Stimulated activated memory B cell treated with anti-CD40 and anti-IgM and Interleukin-4, amounts not matched to agents 10 μg/mL and 1 μg/mL and 100 μg/mL, for 72 hours (primary cell): ENCODE results near the gene ZNF628.

Source experiments
- ATAC-seq: fragments of 150-1000 bp; cut with Tn5 transposase; 2 replicates; pipeline ENCODE4 v1.10.0; 2021
- H3K27ac Mint-ChIP-seq: one replicate; pipeline ENCODE4 v1.8.0; 2022; ENCODE audit warnings: mild to moderate bottlenecking, mixed read lengths
- H3K27me3 Mint-ChIP-seq: one replicate; pipeline ENCODE4 v1.8.0; 2022; ENCODE audit warnings: mixed read lengths
- H3K36me3 Mint-ChIP-seq: one replicate; pipeline ENCODE4 v1.8.0; 2022; ENCODE audit warnings: mixed read lengths
- H3K4me1 Mint-ChIP-seq: one replicate; pipeline ENCODE4 v1.8.0; 2022; ENCODE audit warnings: mixed read lengths
- H3K4me3 Mint-ChIP-seq: one replicate; pipeline ENCODE4 v1.8.0; 2022; ENCODE audit warnings: mild to moderate bottlenecking, moderate library complexity, mixed read lengths
- H3K9me3 Mint-ChIP-seq: one replicate; pipeline ENCODE4 v1.8.0; 2022; ENCODE audit warnings: mixed read lengths

The ZNF628 gene

DNA sequence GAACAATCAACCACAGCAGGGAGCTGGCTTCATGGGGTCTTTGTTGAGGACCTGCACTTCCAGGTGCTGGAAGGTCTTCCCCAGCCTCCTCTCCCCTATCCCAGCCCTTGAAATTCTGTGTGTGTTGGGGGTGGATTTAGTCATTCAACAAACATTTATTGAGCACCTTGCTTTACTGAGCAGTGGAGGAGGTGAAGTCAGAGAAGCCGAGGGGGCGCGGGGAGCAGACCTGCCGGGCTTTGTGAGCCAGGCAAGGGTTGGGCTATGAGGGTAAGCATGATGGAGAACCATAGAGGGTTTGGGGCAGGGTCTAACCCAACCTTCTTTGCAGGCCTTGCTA, 8.4 kb upstream of the ZNF628 start:
- ATAC-seq, result no peak
- Mint-ChIP-seq H3K36me3 (no peaks in the 10 kb centered on the region), H3K4me1 (peaks cover 6% of the 10 kb centered on the region), H3K27me3 (no peaks in the 10 kb centered on the region), H3K4me3 (no peak overlapping the region), H3K27ac (no peak overlapping the region), H3K9me3 (no peaks in the 10 kb centered on the region)

DNA sequence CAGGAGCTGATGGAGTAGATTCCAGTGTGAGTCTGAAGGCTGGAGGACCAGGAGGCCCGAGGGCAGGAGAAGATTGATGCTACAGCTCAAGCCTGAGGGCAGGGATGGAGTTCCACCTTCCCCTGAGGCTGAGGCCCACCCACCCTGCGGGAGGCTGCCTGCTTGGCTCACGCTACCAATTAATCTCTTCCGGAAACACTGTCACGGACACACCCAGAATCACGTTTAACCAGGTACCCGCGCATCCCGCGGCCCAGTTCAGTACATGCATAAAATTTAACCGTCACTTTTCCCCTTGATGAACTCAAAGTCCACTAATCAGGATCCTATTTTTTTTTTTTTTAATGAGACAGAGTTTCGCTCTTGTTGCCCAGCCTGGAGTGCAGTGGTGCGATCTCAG, 5.2 kb upstream of the ZNF628 start:
- no peak for ATAC-seq
- Mint-ChIP-seq H3K36me3 (no peaks in the 10 kb centered on the region), H3K27ac (no peak overlapping the region), H3K9me3 (no peaks in the 10 kb centered on the region), H3K4me1 (peaks cover 14% of the 10 kb centered on the region), H3K4me3 (no peak overlapping the region), H3K27me3 (no peaks in the 10 kb centered on the region)

DNA sequence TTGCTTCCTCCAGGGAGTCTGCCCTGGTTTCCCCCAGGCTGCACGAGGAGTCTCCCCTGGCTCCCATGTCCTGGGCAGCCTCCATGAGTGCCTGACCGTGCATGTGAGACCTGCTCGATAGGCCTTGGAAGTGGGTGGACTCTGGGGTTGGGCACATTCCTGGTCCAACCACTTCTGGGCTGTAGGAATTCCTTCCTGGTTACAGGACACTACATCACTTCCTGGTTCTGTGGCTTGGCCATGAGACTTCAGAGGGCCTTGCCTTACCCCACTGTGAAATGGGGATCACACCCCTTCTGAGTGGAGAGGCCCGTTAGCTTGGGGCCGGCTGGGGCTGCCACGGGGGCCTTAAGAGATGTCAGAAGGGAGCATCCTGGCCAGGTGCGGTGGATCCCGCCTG, 4.0 kb upstream of the ZNF628 start:
- Mint-ChIP-seq H3K27me3 (no peaks in the 10 kb centered on the region), H3K4me3 (no peak overlapping the region), H3K36me3 (no peaks in the 10 kb centered on the region), H3K27ac (no peak overlapping the region), H3K4me1 (peaks cover 20% of the 10 kb centered on the region), H3K9me3 (no peaks in the 10 kb centered on the region)
- no peak for ATAC-seq

DNA sequence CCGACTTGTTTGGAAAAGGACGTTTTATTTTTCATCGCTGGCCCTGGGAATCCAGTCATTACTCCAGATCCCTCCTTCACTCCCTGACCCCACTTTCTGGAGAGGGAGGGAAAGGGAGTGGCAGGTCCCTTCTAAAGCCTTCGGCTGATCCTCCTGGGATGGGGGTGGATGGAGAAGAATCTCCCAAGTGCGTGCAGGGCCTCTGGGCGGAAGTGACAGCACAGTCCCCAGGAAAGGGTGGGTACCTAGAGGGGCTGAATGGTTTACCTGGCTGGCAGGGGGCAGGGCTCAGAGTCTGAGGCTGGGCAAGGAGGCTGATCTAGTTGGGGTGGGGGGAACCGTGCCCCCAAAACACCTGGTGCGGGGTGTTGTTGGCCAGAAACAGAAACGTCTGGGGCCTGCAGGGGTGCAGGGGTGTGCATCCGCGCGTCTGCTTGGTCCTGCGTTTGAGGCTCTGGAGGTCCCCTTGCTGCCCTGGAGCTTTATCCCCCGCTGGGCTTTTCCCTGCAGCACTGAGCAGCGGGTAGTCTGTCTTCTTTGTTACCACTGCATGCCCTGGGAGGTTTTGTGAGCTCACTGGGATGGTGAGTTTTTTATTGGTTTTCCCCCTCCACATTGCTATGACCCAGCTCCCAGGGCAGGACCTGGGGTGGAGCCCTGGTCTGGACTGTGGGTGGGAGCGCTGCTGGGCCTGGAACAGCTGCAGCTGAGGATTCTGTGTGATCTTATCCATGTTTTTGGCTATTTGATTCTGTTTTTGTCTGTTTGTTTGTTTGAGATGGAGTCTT, 3.0 kb upstream of the ZNF628 start:
- Mint-ChIP-seq H3K27ac (no peak overlapping the region), H3K9me3 (no peaks in the 10 kb centered on the region), H3K36me3 (peaks cover 7% of the 10 kb centered on the region), H3K27me3 (no peaks in the 10 kb centered on the region), H3K4me3 (no peak overlapping the region), H3K4me1 (peaks cover 24% of the 10 kb centered on the region)
- ATAC-seq, result no peak

DNA sequence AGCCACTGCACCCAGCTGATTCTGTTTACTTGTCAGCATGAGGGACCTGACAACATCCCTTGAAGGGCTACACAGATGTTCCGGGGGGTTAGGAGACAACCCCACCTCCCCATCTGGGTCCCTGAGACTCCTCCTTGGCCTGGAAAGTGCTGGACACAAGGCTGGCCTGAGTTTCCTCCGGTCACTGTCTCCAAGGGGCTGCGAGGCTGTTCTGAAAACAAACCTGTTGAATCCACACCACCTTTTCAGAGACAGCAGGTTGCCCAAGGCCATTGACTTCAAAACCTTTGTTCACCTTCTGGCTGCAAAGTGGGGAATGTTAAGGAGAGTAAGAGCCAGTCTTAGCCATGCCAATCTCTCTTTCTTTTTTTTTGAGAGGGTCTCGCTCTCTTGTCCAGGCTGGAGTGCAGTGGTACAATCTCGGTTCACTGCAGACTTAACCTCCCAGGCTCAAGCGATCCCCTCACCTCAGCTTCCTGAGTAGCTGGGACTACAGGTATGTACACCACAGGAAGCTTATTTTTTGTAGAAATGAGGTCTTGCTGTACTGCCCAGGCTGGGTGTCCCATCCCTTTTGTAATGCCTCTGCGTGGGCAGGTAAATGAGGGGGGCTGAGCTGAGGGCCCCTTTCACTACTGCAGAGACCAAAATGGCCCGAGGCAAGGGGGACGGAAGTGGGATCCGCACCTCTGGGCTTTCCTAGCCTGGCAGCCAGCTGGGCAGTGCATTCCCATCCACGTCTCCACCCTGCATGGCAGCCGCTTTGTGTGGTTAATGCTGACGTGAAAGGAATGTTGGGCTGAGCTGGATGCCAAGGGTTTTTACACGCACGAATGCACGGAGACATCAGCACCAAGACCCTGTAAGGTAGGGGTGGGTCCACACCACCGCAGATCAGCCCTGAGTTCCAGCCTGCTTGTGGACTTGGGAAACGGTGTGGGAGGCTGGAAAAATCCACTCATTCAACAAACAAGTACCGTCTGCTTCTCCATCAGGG, 1.9 kb upstream of the ZNF628 start:
- H3K27ac Mint-ChIP-seq, result no peak overlapping the region
- peaks cover 36% of the 10 kb centered on the region for H3K4me1 Mint-ChIP-seq
- peaks cover 19% of the 10 kb centered on the region for H3K36me3 Mint-ChIP-seq
- peak overlapping the region; percentile 36 for H3K4me3 Mint-ChIP-seq
- ATAC-seq, result no peak
- no peaks in the 10 kb centered on the region for H3K9me3 Mint-ChIP-seq
- H3K27me3 Mint-ChIP-seq, result no peaks in the 10 kb centered on the region

DNA sequence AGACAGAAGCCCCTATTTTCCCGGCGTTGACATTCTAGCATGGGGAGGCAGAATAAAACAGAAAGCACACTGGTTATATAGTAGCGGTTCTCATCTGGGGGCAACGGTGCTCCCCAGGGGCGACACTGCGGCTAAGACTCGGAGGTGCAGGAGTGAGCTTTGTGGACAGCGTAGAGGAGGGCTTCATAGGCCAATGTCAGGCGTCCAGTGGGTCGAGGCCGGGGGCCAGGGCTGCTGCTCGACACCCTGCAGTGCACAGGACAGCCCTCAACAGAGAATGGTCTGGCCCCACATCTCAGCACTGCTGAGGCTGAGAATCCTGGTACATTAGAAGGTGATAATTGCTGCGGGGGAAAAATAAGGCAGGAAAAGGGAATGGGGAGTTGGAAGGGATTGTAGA, 1.5 kb downstream of the ZNF628 start:
- H3K36me3 Mint-ChIP-seq, result peaks cover 24% of the 10 kb centered on the region
- ATAC-seq, result no peak
- H3K27me3 Mint-ChIP-seq, result no peaks in the 10 kb centered on the region
- no peaks in the 10 kb centered on the region for H3K9me3 Mint-ChIP-seq
- H3K4me1 Mint-ChIP-seq, result peaks cover 41% of the 10 kb centered on the region
- H3K4me3 Mint-ChIP-seq, result peak overlapping the region; percentile 86
- peak overlapping the region; percentile 5 for H3K27ac Mint-ChIP-seq

DNA sequence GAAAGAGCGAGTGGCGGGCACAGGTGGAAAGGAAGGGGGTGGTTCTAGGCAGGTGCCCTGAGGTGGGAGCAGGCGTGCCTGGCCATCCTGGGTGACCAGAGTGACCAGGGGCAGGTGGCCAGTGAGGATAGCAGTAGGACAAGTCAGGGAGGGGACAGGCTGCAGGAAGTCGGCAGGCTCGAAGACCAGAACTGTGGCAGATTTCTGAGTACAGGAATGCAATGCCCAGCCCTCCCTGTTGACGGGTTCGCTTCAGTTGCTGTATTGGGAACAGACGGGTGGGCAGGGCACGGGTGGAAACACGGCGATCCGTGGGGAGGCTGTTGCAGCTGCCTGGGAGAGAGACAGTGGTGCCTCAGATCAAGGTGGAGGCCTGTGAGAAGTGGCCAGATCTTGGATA, 1.9 kb downstream of the ZNF628 start:
- no peaks in the 10 kb centered on the region for H3K27me3 Mint-ChIP-seq
- peaks cover 24% of the 10 kb centered on the region for H3K36me3 Mint-ChIP-seq
- ATAC-seq, result no peak
- peak overlapping the region; percentile 5 for H3K27ac Mint-ChIP-seq
- no peaks in the 10 kb centered on the region for H3K9me3 Mint-ChIP-seq
- H3K4me3 Mint-ChIP-seq, result peak overlapping the region; percentile 86
- peaks cover 41% of the 10 kb centered on the region for H3K4me1 Mint-ChIP-seq

DNA sequence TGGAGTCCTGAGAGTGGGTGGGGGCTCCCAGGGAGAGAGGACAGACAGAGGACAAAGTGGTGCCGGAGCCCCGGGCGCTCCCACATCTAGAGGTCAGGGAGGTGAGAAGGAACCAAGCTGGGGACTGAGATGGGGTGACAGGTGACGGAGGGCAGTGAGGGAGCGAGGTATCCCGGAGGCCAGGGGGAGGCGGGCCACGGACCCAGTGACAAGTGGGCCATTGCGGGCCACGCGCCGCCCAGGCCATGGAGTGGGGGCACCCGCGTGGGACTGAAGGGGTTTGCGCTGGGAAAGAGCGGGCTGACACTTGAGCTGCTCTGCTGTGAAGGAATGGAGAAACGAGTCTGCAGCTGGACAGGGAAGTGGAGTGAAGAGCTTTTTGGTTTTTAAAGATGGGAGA, 2.6 kb downstream of the ZNF628 start:
- Mint-ChIP-seq H3K4me3 (no peak overlapping the region), H3K4me1 (peaks cover 41% of the 10 kb centered on the region), H3K9me3 (no peaks in the 10 kb centered on the region), H3K36me3 (peaks cover 24% of the 10 kb centered on the region), H3K27me3 (no peaks in the 10 kb centered on the region), H3K27ac (peak overlapping the region; percentile 5)
- no peak for ATAC-seq

DNA sequence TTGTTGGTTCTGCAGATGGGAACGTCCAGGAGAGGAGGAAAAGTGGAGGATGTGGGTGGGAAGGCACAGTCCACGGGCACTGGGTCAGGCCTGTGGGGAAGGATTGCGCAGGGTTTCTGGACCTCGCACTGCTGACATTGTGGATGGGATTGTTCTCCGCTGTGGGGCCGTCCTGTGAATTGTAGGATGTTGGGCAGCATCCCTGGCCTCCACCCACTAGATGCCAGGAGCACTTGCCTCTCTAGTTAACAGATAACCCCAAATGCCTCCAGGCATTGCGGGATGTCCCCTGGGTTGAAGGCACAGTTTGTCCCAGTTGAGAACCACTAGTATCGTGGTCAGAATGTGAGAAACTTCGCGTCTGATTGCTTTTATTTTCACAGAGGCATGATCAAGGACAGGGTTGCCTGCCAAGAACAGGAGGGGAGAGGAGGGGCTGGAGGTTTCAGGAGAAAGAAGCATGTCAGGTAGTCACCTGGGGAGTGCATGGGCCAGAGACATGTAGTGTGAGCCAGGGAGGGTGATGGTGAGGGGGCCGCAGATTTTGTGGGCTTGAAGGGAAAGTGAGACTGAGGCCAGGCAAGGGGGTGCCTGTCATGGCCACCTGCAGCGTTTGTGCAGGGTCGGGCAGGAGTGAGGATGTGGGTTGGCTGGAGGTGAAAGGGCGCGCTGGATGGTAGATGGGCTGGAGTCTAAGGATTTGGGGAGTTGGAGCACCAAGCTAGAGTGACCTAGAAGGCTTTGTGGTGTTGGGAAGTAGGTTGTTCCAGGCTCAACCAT, 3.2 kb downstream of the ZNF628 start:
- Mint-ChIP-seq H3K36me3 (peaks cover 24% of the 10 kb centered on the region), H3K4me3 (no peak overlapping the region), H3K4me1 (peaks cover 46% of the 10 kb centered on the region), H3K9me3 (no peaks in the 10 kb centered on the region), H3K27me3 (no peaks in the 10 kb centered on the region), H3K27ac (no peak overlapping the region)
- ATAC-seq, result no peak

DNA sequence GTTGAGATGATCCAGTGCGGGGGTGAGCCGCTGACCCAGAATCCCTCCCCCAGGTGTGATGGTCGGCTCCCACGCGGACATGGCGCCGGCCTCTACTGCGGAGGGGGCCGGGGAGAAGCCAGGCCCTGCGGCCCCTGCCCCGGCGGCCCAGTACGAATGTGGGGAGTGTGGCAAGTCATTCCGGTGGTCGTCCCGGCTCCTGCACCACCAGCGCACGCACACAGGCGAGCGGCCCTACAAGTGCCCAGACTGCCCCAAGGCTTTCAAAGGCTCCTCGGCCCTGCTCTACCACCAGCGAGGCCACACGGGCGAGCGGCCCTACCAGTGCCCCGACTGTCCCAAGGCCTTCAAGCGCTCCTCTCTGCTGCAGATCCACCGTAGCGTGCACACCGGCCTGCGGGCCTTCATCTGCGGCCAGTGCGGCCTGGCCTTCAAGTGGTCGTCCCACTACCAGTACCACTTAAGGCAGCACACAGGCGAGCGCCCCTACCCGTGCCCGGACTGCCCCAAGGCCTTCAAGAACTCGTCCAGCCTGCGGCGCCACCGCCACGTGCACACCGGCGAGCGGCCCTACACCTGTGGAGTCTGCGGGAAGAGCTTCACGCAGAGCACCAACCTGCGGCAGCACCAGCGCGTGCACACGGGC, 4.9 kb downstream of the ZNF628 start:
- ATAC-seq, result no peak
- Mint-ChIP-seq H3K4me3 (no peak overlapping the region), H3K27ac (no peak overlapping the region), H3K9me3 (no peaks in the 10 kb centered on the region), H3K27me3 (no peaks in the 10 kb centered on the region), H3K4me1 (peaks cover 49% of the 10 kb centered on the region), H3K36me3 (peaks cover 24% of the 10 kb centered on the region)

DNA sequence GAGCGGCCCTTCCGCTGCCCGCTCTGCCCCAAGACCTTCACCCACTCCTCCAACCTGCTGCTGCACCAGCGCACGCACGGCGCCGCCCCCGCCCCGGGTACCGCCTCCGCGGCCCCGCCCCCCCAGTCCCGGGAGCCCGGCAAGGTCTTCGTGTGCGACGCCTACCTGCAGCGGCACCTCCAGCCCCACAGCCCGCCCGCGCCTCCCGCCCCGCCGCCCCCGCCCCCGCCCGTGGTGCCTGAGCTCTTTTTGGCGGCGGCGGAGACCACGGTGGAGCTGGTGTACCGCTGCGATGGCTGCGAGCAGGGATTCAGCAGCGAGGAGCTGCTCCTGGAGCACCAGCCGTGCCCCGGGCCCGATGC, 5.4 kb downstream of the ZNF628 start:
- H3K4me3 Mint-ChIP-seq, result no peak overlapping the region
- ATAC-seq, result no peak
- peaks cover 50% of the 10 kb centered on the region for H3K4me1 Mint-ChIP-seq
- no peaks in the 10 kb centered on the region for H3K9me3 Mint-ChIP-seq
- no peaks in the 10 kb centered on the region for H3K27me3 Mint-ChIP-seq
- H3K27ac Mint-ChIP-seq, result no peak overlapping the region
- H3K36me3 Mint-ChIP-seq, result peaks cover 24% of the 10 kb centered on the region

DNA sequence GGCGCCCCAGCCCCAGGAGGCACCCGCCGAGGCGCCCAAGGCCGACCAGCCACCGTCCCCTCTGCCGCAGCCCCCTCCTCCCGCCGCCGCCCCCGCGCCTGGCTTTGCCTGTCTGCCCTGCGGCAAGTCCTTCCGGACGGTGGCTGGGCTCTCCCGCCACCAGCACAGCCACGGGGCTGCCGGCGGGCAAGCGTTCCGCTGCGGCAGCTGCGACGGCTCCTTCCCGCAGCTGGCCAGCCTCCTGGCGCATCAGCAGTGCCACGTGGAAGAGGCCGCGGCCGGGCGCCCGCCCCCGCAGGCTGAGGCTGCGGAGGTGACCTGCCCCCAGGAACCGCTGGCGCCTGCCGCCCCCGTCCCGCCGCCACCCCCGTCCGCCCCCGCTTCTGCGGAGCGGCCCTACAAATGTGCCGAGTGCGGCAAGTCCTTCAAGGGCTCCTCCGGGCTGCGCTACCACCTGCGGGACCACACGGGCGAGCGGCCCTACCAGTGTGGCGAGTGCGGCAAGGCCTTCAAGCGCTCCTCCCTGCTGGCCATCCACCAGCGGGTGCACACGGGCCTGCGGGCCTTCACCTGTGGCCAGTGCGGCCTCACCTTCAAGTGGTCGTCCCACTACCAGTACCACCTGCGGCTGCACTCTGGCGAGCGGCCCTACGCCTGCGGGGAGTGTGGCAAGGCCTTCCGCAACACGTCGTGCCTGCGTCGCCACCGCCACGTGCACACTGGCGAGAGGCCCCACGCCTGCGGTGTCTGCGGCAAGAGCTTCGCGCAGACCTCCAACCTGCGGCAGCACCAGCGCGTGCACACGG, 5.9 kb downstream of the ZNF628 start:
- no peak for ATAC-seq
- Mint-ChIP-seq H3K36me3 (peaks cover 24% of the 10 kb centered on the region), H3K9me3 (no peaks in the 10 kb centered on the region), H3K4me1 (peaks cover 47% of the 10 kb centered on the region), H3K4me3 (no peak overlapping the region), H3K27ac (no peak overlapping the region), H3K27me3 (no peaks in the 10 kb centered on the region)

DNA sequence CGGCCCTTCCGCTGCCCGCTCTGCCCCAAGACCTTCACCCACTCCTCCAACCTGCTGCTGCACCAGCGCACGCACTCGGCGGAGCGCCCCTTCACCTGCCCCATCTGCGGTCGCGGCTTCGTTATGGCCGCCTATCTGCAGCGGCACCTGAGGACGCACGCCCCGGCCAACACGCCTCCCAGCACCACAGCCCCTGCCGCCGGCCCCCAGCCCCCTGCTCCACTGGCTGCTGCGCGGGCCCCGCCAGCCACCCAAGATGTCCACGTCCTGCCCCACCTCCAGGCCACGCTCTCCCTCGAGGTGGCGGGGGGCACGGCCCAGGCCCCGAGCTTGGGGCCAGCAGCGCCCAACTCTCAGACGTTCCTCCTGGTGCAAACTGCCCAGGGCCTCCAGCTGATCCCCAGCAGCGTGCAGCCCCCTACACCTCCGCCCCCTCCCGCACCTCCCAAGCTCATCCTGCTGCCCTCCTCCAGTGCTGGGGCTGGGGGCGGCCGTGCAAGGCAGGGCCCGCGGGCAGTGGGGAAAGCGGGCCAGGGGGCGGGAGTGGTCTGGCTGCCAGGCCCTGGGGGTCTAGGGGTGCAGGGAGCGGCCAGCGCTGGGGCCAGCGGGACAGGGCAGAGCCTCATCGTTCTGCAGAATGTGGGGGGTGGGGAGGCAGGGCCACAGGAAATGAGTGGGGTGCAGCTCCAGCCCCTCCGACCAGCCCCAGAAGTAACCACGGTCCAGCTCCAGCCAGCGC, 6.7 kb downstream of the ZNF628 start:
- peaks cover 2% of the 10 kb centered on the region for H3K27me3 Mint-ChIP-seq
- peaks cover 20% of the 10 kb centered on the region for H3K36me3 Mint-ChIP-seq
- H3K27ac Mint-ChIP-seq, result no peak overlapping the region
- H3K4me3 Mint-ChIP-seq, result no peak overlapping the region
- H3K4me1 Mint-ChIP-seq, result peaks cover 46% of the 10 kb centered on the region
- no peak for ATAC-seq
- no peaks in the 10 kb centered on the region for H3K9me3 Mint-ChIP-seq
